Astrocyte (in vitro differentiated cells and primary cell): ENCODE measurements around the gene MLXIP.

Experiments used
- EZH2 ChIP-seq: IDR thresholded peaks from 2 replicates; pipeline ENCODE4 v1.6.1; 2012; ENCODE audit warnings: mild to moderate bottlenecking, low read length, inconsistent platforms; ENCODE audit not compliant: insufficient read depth
- TF ChIP-seq, protein P1 (sequence below): IDR thresholded peaks from 2 replicates; pipeline ENCODE4 v1.5.1; 2011; ENCODE audit warnings: low read depth, mild to moderate bottlenecking, inconsistent platforms, low read length, moderate library complexity; ENCODE audit not compliant: insufficient read depth

DNA sequence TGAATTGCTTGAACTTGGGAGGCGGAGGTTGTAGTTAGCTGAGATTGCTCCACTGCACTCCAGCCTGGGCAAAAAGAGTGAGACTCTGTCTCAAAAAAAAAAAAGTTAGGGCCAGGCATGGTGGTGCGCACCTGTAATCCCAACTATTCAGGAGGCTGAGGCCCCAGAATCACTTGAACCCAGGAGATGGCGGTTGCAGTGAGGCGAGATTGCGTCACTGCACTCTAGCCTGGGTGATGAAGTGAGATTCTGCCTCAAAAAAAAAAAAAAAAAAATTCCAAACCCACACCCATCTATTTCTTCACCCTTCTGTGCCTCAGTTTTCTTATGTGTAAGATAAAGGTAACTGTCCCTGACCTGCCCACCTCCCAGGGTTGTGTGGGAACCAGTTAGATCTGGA, 11.0 kb upstream of the MLXIP start:
- TF ChIP-seq, protein P1, sequence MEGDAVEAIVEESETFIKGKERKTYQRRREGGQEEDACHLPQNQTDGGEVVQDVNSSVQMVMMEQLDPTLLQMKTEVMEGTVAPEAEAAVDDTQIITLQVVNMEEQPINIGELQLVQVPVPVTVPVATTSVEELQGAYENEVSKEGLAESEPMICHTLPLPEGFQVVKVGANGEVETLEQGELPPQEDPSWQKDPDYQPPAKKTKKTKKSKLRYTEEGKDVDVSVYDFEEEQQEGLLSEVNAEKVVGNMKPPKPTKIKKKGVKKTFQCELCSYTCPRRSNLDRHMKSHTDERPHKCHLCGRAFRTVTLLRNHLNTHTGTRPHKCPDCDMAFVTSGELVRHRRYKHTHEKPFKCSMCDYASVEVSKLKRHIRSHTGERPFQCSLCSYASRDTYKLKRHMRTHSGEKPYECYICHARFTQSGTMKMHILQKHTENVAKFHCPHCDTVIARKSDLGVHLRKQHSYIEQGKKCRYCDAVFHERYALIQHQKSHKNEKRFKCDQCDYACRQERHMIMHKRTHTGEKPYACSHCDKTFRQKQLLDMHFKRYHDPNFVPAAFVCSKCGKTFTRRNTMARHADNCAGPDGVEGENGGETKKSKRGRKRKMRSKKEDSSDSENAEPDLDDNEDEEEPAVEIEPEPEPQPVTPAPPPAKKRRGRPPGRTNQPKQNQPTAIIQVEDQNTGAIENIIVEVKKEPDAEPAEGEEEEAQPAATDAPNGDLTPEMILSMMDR, result no peak
- no peak for TF ChIP-seq EZH2
